Sigmoid colon (tissue), 7 donors: ENCODE results near the gene SPATA33. TPM values are rescaled to one million over a fixed set of nuclear protein-coding genes. Genes with fewer than 3 reads are reported as not detected.

Experiments
- DNase-seq: peaks from one replicate; pipeline ENCODE4 v3.0.0-alpha.2; 2019
- H3K27ac ChIP-seq, 4 donors: fragments of 200-600 bp; sonication (generic); one replicate each; pipeline ENCODE4 v1.5.1; 2016 to 2019; ENCODE audit warnings: mild to moderate bottlenecking in 1 of 4
- H3K27me3 ChIP-seq, 3 donors: fragments of 200-600 bp; sonication (generic); one replicate each; pipeline ENCODE4 v1.5.1; 2019; ENCODE audit warnings: mild to moderate bottlenecking in 1 of 3
- H3K36me3 ChIP-seq, 4 donors: fragments of 200-600 bp; sonication (generic); one replicate each; pipeline ENCODE4 v1.5.1; 2016 to 2019
- H3K4me1 ChIP-seq, 4 donors: fragments of 200-600 bp; sonication (generic); one replicate each; pipeline ENCODE4 v1.5.1; 2017 to 2019
- H3K4me3 ChIP-seq, 4 donors: fragments of 200-600 bp; sonication (generic); one replicate each; pipeline ENCODE4 v1.5.1; 2017 to 2019; ENCODE audit warnings: mild to moderate bottlenecking in 2 of 4, moderate library complexity in 1 of 4
- H3K9me3 ChIP-seq, 4 donors: fragments of 200-600 bp in 3 of 4; sonication (generic) in 3 of 4; one replicate each; pipeline versions ENCODE4 v1.5.1 to v1.6.1; 2013 to 2019
- CTCF ChIP-seq, 4 experiments: fragments of 450-650 bp in 3 of 4; fragments of 200-600 bp in 1 of 4; IDR thresholded peaks; one replicate each; pipeline ENCODE4 v1.5.1; 2016 to 2019; ENCODE audit warnings: antibody characterized with exemption in 4 of 4, mild to moderate bottlenecking in 3 of 4, moderate library complexity in 2 of 4
- EP300 ChIP-seq, 4 donors: sonication (generic); formaldehyde crosslinking; IDR thresholded peaks; one replicate each; pipeline ENCODE4 v1.6.1; 2017; ENCODE audit warnings: antibody characterized with exemption in 4 of 4
- POLR2A ChIP-seq, 2 donors: fragments of 450-650 bp; IDR thresholded peaks; one replicate each; pipeline ENCODE4 v1.6.1; 2016; ENCODE audit warnings: antibody characterized with exemption in 2 of 2, mild to moderate bottlenecking in 2 of 2, moderate library complexity in 2 of 2
- POLR2AphosphoS5 ChIP-seq, 4 donors: sonication (generic); formaldehyde crosslinking; IDR thresholded peaks; one replicate each; pipeline ENCODE4 v1.6.1; 2017; ENCODE audit warnings: antibody characterized with exemption in 4 of 4
- WGBS, 2 donors: extraction: QIAGEN DNeasy Blood & Tissue Kit; methylation state at CpG; one replicate each; pipeline ENCODE4 v1.1.7; 2013; 5-methylcytosine and 5-hydroxymethylcytosine counted together
- intact Hi-C: fragments of 100-400 bp; cut with DNase I; formaldehyde crosslinking; loops from one replicate; pipeline ENCODE4 v1.15.1; 2023
- polyA plus RNA-seq, 3 donors: library from polyadenylated mRNA; stranded (reverse); fragments of 200-250 nt; gene quantifications; one replicate each; pipeline ENCODE4 v1.2.3, GENCODE V29; 2013
- total RNA-seq, 4 donors: library from RNA; depleted of rRNA; stranded (reverse); fragments of >200 nt; gene quantifications; one replicate each; pipeline ENCODE4 v1.1.0, GENCODE V29; 2016
- donor health status: healthy with polysubstance abuse.
- donor health status: Bipolar disorder and iron deficiency.
- donor health status: healthy.

SPATA33 gene
- total and polyA plus RNA-seq, 7 donors: 1.4 to 7.7 (median 4.6) TPM

GRCh38 chr16:89613231-89613953 lies 44.2 kb upstream of the SPATA33 start, which contains the start of gene DPEP1:
DPEP1 (plus strand) TSS chr16:89613642; CDS start chr16:89630411, 16,769 bp downstream.
- DNase-seq: no peak
- H3K9me3 ChIP-seq: no peaks in the 10 kb centered on the region
- no peak within 1 kb of the TSS for H3K4me3 ChIP-seq
- H3K36me3 ChIP-seq: no peaks in the 10 kb centered on the region
- H3K4me1 ChIP-seq: no peaks in the 10 kb centered on the region
- 52 to 61% methylated on average over 19 of the region's 19 CpGs for WGBS, 2 donors
- no peak within 1 kb of the TSS for H3K27ac ChIP-seq
- intact Hi-C loops: no loop called here
- no peak for TF ChIP-seq POLR2AphosphoS5 (IDR thresholded peaks at IDR 0.05)
- TF ChIP-seq EP300 (IDR thresholded peaks at IDR 0.05): no peak
- TF ChIP-seq POLR2A (IDR thresholded peaks at IDR 0.05): no peak
- TF ChIP-seq CTCF (IDR thresholded peaks at IDR 0.05): no peak
- H3K27me3 ChIP-seq: peaks cover 5 to 59% (median 7%) of the 10 kb centered on the region in 3 donors

- no peak overlapping the region for H3K27ac ChIP-seq
- peaks cover 5 to 58% (median 7%) of the 10 kb centered on the region in 3 donors for H3K27me3 ChIP-seq
These were observed 43.6 kb upstream of the SPATA33 start for GRCh38 chr16:89613954-89614459.

GRCh38 chr16:89615176-89615575 lies 42.5 kb upstream of the SPATA33 start:
- intact Hi-C loops: no loop called here
- peaks cover 7 to 63% (median 9%) of the 10 kb centered on the region in 3 donors for H3K27me3 ChIP-seq

More at GRCh38 chr16:89613954-89614459, 43.6 kb upstream of the SPATA33 start:
- DNase-seq: no peak
- no peak for TF ChIP-seq CTCF (IDR thresholded peaks at IDR 0.05)
- TF ChIP-seq POLR2A (IDR thresholded peaks at IDR 0.05): no peak
- TF ChIP-seq POLR2AphosphoS5 (IDR thresholded peaks at IDR 0.05): no peak
- TF ChIP-seq EP300 (IDR thresholded peaks at IDR 0.05): no peak
- intact Hi-C loops: no loop called here
- Histone ChIP-seq H3K36me3 (no peaks in the 10 kb centered on the region), H3K9me3 (no peaks in the 10 kb centered on the region), H3K4me1 (no peaks in the 10 kb centered on the region), H3K4me3 (no peak overlapping the region)
- WGBS, 2 donors: 92% methylated on average over 22 of the region's 22 CpGs

GRCh38 chr16:89615596-89616090 lies 42.0 kb upstream of the SPATA33 start:
- Histone ChIP-seq H3K27ac (no peak overlapping the region), H3K27me3 (peaks cover 10 to 68% (median 11%) of the 10 kb centered on the region in 3 donors), H3K36me3 (no peaks in the 10 kb centered on the region), H3K9me3 (no peaks in the 10 kb centered on the region), H3K4me3 (no peak overlapping the region), H3K4me1 (no peaks in the 10 kb centered on the region)
- intact Hi-C loops: no loop called here
- no peak for DNase-seq
- no peak for TF ChIP-seq EP300 (IDR thresholded peaks at IDR 0.05)
- TF ChIP-seq POLR2AphosphoS5 (IDR thresholded peaks at IDR 0.05): no peak
- no peak for TF ChIP-seq POLR2A (IDR thresholded peaks at IDR 0.05)
- TF ChIP-seq CTCF (IDR thresholded peaks at IDR 0.05): peak in 1 of 4 experiments; percentile 17
- WGBS, 2 donors: 28 to 41% methylated on average over 17 of the region's 17 CpGs

More at GRCh38 chr16:89615176-89615575, 42.5 kb upstream of the SPATA33 start:
- Histone ChIP-seq H3K27ac (no peak overlapping the region), H3K4me3 (no peak overlapping the region), H3K4me1 (no peaks in the 10 kb centered on the region), H3K36me3 (no peaks in the 10 kb centered on the region), H3K9me3 (no peaks in the 10 kb centered on the region)
- no peak for TF ChIP-seq EP300 (IDR thresholded peaks at IDR 0.05)
- TF ChIP-seq POLR2A (IDR thresholded peaks at IDR 0.05): no peak
- no peak for TF ChIP-seq POLR2AphosphoS5 (IDR thresholded peaks at IDR 0.05)
- TF ChIP-seq CTCF (IDR thresholded peaks at IDR 0.05): no peak
- 82 to 86% methylated on average over 13 of the region's 13 CpGs for WGBS, 2 donors
- DNase-seq: no peak
